Activated CD8-positive, alpha-beta memory T cell treated with anti-CD3 and anti-CD28 coated beads, Interleukin-2, amount 50 U/mL, for 48 hours (primary cell): Measurements from ENCODE around the gene CAPN12.

ENCODE experiments used
- DNase-seq: peaks from one replicate; pipeline ENCODE4 v3.0.0-alpha.2; 2020

Gene CAPN12

GRCh38 chr19:38695317-38695683 lies 49.0 kb downstream of the CAPN12 start:
- no peak for DNase-seq

DNA sequence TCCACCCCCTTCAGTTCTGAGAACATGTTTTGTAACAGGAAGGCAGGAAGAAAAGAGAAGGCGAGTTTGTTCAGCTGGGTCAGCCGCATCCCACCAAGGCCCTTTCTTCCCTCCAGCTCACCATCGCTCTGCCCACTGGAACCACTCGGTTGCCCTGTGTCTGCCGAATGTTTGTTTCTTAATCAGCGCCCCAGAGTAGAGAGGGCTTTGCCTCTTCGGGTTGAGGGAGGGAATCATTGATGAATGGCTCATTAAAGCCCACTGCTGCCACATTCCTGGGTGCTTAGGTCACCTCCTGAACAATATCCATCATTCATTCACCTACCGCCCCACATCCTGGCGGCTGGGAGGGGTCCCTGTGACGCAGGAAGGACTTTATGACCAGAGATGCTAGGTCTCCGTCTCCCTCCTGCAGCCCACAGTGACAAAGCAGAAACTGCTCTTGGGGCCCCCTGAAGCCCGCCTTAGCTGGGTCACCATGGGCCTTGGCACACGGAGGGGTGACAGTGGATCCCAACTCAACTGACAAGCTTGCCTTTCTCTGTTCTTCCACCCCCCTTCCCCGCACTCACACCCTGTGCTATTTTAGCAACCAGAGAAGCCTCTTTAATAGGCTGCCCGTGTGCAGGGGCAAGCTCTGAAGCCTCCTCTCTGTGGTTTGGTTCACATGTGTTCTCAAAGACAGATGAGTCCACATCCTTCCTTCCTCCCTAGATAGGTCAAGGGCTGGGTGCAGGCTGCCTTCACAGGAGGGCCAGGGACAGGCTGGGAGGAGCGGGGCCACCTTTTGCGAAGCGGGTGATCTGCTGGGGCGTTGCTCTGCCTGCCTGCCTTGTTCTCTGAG lies 50.7 kb downstream of the CAPN12 start:
- DNase-seq, result peak; percentile 55

- DNase-seq, result no peak
Observed at GRCh38 chr19:38692458-38693379, 51.6 kb downstream of the CAPN12 start.

DNA sequence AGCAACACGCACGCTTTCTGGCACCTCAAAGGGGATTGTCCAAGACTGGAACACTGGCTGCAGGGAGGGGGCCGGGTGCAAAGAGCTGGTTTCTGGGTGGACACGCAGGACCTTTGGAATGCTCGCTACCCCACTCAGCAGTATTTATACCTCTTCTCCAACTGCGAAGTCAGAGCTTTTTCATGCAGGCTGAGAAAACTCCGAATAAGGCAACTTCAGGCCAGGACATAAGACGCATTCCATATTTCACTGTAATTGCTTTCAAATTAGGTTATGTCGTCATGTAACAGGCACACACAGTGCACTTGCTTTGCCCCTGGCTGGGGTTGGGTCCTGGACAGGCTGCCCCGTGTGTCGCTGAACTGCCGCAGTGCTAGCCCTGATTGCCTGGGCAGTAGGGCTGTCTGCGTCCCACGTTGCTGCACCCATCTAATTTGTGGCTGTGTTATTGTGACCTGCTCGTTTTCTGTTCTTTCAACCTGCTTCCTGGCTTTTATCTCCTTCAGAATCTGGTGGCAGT lies 52.3 kb downstream of the CAPN12 start:
- DNase-seq, result no peak

DNA sequence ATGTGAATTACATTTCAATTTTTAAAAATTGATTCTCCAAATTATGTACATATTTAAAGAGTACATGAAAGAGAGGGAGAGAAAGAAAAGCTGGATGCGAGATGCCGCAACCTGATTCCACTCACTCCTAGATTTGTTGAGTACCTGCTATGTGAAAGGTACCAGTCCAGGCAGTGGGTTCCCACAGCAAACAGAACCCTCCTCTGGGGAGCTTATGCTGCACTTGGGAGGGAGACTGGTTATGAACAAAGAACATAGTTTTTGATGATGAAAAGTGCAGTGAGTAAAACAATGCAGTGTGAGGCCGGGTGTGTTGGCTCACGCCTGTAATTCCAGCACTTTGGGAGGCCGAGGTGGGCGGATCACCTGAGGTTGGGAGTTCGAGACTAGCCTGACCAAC lies 53.4 kb downstream of the CAPN12 start:
- DNase-seq, result no peak

DNA sequence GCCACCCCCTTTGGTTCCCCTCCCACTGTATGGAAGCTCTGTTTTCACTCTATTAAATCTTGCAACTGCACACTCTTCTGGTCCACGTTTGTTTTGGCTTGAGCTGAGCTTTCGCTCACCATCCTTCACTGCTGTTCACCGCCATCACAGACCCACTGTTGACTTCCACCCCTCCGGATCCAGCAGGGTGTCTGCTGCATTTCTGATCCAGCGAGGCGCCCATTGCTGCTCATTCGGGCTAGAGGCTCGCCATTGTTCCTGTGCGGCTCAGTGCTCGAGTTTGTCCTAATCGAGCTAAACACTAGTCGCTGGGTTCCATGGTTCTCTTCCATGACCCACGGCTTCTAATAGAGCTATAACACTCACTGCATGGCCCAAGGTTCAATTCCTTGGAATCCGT lies 54.1 kb downstream of the CAPN12 start:
- DNase-seq, result no peak

DNA sequence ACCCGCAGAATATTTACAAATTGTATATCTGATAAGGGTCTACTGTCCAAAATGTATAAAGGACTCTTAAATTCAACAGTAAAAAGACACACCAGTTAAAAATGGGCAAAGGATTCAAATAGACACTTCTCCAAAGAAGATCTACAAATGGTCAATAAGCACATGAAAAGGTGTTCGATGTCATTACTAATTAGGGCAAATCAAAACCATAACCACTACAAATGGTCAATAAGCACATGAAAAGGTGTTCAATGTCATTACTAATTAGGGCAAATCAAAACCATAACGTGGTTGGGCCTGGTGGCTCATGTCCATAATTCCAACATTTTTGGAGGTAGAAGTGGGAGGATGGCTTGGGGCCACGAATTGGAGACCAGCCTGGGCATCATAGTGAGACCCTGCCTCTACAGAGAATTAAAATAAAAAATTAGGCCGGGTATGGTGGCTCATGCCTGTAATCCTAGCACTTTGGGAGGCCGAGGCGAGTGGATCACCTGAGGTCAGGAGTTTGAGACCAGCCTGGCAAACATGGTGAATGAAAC lies 56.4 kb downstream of the CAPN12 start:
- DNase-seq, result no peak

GRCh38 chr19:38686530-38686888 lies 57.8 kb downstream of the CAPN12 start:
- peak; percentile 63 for DNase-seq

DNA sequence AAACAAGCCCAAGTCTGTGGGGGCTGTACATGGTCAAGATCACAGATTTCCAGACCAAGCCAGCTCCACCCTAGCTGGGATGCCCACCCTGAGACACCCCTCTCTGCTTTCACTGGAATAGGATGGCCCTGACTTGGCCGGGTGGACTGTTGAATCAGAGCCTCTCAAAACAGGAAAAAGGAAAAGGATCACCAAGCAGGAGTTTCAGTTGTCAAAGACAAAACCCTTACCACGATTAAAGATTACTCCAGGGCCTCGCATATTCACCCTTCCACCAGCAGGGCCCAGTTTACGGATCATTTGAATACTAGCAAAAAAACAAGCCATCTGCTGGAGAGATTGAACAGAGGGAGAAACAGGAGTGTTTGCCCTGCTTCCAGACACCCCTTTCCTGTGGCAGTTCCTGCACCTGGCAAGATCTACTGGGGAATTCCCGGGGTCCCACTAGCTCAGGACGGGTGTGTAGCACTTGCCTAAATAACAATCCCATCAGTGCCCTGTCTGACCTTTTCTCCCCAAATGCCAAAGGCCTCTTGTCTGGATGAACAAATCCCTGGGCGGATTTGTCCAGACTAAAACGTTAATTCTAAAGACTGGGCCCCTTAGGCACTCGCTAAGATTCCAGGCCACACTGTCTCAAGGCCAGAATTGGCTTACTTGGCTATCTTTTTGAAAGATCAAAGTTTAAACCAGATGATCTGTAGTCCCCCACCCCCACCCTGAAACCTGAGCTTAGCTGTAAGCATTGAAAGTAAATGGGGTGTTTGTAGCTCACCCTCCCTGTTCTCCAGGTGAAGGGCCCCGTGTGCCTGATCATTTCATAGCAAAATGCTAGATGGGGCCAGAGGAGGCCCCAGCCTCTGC lies 58.4 kb downstream of the CAPN12 start:
- no peak for DNase-seq

- DNase-seq, result no peak
Observed at GRCh38 chr19:38684862-38685665, 59.2 kb downstream of the CAPN12 start.

DNA sequence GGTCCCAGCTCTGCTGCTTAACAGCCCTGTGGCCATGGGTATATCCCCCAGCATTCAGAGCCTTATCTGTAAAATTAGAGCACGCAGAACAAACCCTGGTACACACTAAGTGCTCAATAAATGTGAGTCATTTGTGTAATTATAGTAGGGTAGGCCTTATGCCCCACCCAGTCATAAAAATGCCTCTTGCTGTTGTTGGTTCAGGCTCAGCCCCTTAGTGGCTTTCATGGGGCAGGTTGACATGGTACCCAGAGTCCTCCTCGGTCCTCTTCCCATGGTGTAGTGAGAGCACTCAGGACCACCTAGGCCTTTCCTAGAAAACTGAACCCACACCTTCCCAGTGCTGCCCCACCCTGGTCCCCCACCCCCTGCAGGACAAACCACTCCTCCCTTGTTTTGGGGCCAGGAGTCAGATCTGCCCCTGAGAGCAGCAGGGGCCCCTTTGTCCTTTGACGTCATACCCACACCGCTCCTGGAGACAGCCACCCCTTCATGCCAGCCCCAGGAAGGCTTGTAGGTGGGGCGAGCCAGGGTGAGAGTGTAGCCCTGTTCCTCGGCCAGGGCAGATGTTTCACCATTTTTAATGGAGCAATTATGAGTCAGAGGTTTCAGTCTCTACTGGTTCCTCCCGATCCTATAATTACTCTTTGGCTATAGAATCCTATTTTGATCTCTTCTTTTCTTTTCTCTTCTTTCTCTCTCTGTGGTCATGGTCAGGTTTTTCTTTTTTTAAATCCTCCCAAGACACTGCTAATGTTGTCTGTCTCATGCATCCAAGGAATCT lies 60.0 kb downstream of the CAPN12 start:
- DNase-seq, result peak; percentile 62

GRCh38 chr19:38683393-38684077 lies 60.7 kb downstream of the CAPN12 start:
- DNase-seq, result peak; percentile 74

GRCh38 chr19:38682872-38683392 lies 61.3 kb downstream of the CAPN12 start:
- no peak for DNase-seq

GRCh38 chr19:38682195-38682867 lies 61.9 kb downstream of the CAPN12 start:
- no peak for DNase-seq
